HG02798 (cell line): ENCODE results near the gene GLT6D1.

Source experiments
- ATAC-seq: cut with Tn5 transposase; IDR thresholded peaks from one replicate; pipeline ENCODE4 v1.9.1; 2021; ENCODE audit warnings: mild to moderate bottlenecking; ENCODE audit not compliant: unreplicated experiment, poor library complexity

The GLT6D1 gene

DNA sequence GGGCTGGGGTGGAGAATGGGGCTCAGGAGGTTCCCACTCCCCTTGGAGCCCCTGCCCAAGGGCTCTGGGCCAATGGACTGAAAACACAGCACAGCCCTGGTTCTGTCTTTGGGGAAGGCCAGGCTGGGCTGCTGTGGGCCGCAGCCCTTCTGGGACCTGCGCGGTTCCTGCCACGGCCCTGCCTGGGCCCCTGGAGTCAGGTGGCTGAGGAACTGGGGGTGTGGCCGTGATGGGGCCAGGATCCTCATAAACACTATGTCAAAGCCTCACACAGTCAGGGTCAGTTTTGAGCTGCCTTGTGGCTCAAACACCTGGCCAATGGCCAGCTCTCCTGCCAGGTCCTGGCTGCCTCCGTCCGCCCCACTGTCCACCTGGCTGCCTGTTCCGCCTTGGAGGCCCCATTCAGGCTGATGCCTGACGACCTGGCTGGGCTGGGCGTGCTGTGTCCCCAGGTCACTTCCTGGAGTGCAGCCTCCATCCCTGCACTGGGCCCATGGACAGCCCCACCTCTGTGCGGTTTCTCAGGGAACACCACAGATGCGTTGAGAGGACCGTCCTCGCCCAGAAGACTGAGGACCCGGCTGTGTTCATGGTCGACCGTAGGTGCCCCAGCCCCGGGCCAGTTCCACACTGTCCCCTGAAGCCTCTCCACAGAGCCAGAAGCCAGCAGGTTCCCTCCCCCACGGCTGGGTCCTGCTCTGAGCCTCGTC, 50.3 kb downstream of the GLT6D1 start:
- no peak for ATAC-seq

DNA sequence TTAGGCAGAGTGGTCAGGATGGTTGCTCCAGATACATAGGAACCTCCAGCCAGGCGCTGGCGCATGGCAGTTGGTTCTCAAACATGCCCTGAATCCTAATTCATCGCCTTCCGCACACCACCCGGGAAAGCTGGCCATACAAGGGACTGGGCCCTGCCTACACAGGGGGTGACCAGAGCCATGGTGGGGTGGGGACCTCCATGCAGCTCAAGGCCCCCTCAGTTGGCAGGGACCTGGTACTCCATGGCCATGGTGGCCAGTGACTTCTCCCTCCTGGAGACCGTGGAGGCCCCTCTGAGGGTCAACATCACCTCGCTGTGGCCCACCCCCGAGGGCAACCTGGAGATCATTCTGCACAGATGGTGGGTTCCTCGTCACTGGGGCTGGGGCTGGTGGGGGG, 51.0 kb downstream of the GLT6D1 start:
- ATAC-seq = no peak

DNA sequence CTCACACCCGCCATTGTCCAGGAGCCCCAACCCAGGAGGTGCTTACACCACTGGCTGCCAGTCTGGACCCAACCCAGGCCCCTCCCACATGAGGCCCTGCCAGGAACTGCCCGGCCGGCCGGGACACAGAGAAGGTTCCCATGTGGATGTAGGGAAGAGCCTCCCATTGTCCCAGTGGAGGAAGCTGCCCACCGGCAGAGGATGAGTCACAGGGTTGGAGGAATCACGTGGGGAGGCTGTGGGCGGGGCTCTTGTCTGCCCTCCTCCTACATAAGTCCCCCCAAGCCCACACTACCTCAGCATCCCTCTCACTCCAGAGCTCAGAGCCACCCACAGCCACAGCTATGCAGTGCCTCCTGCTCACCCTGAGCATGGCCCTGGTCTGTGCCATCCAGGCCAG, 51.7 kb downstream of the GLT6D1 start:
- no peak for ATAC-seq

DNA sequence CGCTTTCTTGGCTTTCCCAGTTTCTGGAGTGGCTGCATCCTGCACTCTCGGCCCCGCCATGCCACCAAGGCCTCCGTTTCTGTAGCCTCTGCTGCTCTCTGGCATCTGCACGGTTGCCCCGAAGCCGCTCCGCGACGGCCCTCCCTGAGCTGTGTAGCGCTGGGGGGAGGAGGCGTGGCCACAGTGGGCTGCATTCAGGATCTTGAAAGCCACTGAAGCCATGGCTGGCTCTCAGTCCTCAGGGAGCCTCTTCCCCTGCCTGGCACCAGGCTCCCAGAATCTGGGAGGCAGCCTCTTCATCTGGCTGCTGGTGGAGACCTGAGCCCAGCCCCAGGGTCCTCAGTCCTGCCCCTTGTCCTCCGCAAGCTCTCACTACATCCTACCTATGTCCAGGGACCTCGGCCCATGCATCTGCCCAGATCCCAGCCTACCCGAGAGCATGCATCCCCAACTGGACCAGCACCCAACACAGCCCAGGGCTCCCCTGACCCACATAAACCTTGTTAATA, 52.7 kb downstream of the GLT6D1 start:
- ATAC-seq = no peak

- no peak for ATAC-seq
These were observed 54.4 kb downstream of the GLT6D1 start for GRCh38 chr9:135584934-135585333.

- ATAC-seq = no peak
These were observed 55.0 kb downstream of the GLT6D1 start for GRCh38 chr9:135584371-135584770.

GRCh38 chr9:135583688-135584011, 55.7 kb downstream of the GLT6D1 start:
- ATAC-seq = no peak

- no peak for ATAC-seq
These were observed 56.2 kb downstream of the GLT6D1 start for GRCh38 chr9:135582966-135583687.

- ATAC-seq = no peak
These were observed 56.8 kb downstream of the GLT6D1 start for GRCh38 chr9:135582541-135582940.

DNA sequence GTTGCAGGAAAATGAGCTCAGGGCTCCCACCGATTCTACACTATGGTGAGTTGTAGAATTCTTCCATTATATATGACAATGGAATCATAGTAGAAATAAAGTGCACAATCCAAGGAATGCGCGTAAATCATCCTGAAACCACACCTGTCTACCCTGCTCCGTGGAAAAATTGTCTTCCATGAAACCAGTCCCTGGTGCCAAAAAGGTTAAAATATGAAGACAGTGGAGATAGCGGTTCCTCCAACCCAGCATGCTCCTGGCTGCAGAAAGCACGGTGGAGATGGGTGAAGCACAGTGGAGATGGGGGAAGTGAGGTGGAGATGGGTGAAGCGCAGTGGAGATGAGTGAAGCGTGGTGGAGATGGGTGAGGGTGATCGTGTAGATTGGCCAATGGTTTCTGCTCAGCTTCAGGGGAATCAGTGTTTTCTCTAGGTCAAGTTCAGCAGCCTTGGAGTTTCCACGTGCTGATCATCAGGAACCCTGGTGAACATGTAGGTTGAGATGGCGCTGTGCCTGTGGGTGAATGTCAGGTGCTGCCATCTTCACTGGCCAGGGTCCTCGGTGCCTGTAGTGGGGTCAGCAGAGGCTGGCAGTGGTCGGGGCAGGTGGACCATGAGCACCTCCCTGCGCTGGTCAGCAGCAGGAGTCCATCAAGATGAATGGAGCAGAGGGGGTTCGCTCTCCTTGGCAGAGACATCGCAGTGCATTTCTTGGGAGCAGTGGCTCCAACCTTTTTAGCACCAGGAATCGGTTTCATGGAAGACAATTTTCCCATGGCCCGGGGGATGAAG, 57.5 kb downstream of the GLT6D1 start:
- no peak for ATAC-seq

DNA sequence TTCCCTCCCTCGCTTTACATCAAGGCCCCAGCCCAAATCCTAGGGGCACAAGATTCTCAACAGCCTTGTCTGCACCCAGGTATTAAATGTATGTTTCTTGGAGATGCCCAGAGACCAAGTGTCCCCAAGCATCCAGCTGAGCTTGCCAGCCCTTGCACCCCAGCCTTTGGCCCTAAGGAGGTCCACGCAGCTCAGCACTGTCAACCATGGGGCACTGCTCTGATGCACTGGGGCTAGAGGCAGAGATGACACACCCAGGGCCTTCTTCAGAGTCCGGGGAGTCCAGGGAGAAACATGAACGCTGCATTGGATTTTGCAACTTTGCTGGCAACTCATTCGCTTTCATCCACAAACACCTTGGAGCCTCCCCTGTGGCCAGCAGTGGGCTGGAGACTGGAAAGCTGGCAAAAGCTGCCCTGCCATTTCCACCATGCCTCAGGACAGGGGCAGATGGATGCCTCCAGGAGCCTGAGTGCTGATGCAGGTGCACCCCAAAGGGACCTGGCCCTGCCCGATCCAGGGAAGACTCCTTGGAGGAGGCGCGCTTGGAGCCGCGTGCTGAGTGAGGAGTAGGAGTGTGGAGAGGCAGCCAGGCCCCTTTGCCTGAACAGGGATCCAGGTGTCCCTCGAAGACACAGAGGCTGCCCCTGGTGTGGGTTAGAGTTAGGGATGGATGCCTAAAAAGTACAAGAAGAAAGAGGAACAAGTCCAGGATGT, 58.5 kb downstream of the GLT6D1 start:
- no peak for ATAC-seq

GRCh38 chr9:135579889-135580660, 59.3 kb downstream of the GLT6D1 start:
- no peak for ATAC-seq

DNA sequence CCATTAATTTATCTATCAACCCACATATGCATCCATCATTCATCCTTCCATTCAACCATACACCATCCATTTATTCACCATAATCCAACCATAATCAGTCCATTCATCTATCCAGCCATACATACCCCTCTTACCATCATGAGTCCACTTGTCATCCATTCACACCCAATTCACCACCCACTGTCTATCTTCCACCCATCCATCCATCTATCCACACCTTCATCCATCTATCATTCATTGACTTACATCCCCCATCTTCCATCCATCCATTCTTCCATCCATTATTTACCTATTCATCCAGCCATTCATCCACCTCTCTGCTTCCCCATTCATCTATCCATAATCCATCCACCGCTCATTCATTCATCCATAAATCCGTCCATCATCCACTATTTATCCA, 60.0 kb downstream of the GLT6D1 start:
- ATAC-seq = no peak

- no peak for ATAC-seq
These were observed 62.1 kb downstream of the GLT6D1 start for GRCh38 chr9:135577256-135577655.

DNA sequence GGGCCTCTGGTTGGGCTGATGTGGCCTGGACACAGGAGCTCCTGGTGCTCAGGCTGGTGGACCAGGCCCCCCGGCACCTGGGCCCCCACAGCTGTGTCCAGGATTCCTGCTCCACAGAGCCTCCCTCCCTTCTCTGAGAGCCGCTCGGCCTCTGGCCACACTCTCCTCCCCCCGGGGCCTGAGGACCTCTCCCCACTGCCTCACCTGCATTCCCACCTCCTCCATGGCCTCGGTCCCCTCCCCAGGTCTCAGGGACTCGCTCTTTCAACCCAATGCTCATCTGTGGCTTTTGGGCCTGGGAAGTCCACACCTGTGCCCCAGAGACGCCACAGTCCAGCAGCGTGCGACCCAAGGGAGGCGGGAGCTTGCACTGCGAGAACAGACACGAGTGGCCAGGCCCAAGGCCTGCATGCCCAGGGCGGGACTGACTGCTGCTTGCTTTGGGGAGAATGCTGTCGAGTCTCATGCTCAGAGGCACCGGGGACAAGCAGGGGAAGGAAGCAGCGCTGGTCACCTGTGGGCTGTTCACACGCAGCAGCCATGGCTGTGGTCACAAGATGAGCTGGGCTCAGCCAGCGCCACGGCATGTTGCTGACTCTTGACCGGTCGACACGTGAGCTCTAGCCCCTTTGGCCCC, 63.2 kb downstream of the GLT6D1 start:
- no peak for ATAC-seq

GRCh38 chr9:135574943-135575342, 64.4 kb downstream of the GLT6D1 start:
- ATAC-seq = no peak

DNA sequence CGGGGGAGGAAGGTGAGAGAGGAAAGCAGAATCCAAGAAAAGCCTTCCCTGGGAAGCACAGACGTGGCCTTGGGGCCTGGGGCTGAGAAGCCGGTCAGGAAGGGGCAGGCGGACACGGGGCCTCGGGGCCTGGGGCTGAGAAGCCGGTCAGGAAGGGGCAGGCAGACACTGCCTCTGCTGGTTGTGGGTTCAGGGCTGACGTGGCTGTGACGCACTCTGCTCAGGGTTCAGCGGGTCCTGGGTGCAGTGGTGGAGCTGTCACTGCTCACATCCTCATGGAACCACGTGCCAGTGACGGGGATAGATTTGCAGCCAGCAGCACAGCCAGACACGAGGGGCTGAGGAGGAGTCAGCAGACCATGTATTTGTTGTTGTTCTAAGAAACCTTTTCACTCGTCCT, 65.0 kb downstream of the GLT6D1 start:
- no peak for ATAC-seq
